Liver (tissue), 3 donors: ENCODE measurements around the gene DIP2A.

ENCODE experiments used
- ATF3 ChIP-seq: IDR thresholded peaks from 2 replicates; pipeline ENCODE4 v1.6.1; 2016; ENCODE audit warnings: antibody characterized with exemption
- CTCF ChIP-seq: fragments of 150-350 bp; IDR thresholded peaks from 2 replicates; pipeline ENCODE4 v1.5.1; 2017; ENCODE audit warnings: improper control_type of control experiment, low read depth, low read length; ENCODE audit not compliant: missing input control
- EGR1 ChIP-seq, 2 donors: IDR thresholded peaks; 2 replicates each; pipeline ENCODE4 v1.6.1; 2016 to 2018; ENCODE audit warnings: antibody characterized with exemption in 2 of 2, low read depth in 2 of 2
- FOXA1 ChIP-seq: IDR thresholded peaks from 2 replicates; pipeline ENCODE4 v1.6.1; 2016; ENCODE audit warnings: antibody characterized with exemption
- JUND ChIP-seq, 2 donors: IDR thresholded peaks; 2 replicates each; pipeline ENCODE4 v1.6.1; 2016; ENCODE audit warnings: antibody characterized with exemption in 2 of 2
- RAD21 ChIP-seq, 2 donors: IDR thresholded peaks; 2 replicates each; pipeline ENCODE4 v1.6.1; 2016; ENCODE audit warnings: antibody characterized with exemption in 2 of 2, mild to moderate bottlenecking in 2 of 2
- REST ChIP-seq: IDR thresholded peaks from 2 replicates; pipeline ENCODE4 v1.6.1; 2016; ENCODE audit warnings: antibody characterized with exemption, mild to moderate bottlenecking
- RXRA ChIP-seq, 2 donors: IDR thresholded peaks; 2 replicates each; pipeline ENCODE4 v1.6.1; 2017 to 2018; ENCODE audit warnings: antibody characterized with exemption in 2 of 2, mild to moderate bottlenecking in 1 of 2
- SP1 ChIP-seq: IDR thresholded peaks from 2 replicates; pipeline ENCODE4 v1.6.1; 2018; ENCODE audit warnings: antibody characterized with exemption, mild to moderate bottlenecking
- TAF1 ChIP-seq: conservative IDR thresholded peaks from 2 replicates; pipeline ENCODE4 v1.6.1; 2016; ENCODE audit warnings: antibody characterized with exemption, mild to moderate bottlenecking
- YY1 ChIP-seq: IDR thresholded peaks from 2 replicates; pipeline ENCODE4 v1.6.1; 2016; ENCODE audit warnings: antibody characterized with exemption, mild to moderate bottlenecking
- ZBTB33 ChIP-seq: IDR thresholded peaks from 2 replicates; pipeline ENCODE4 v1.6.1; 2016; ENCODE audit warnings: antibody characterized with exemption
- TF ChIP-seq, protein P1 (sequence below): IDR thresholded peaks from 2 replicates; pipeline ENCODE4 v1.6.1; 2016; ENCODE audit warnings: antibody characterized with exemption
- donor health status: healthy.
- donor health status: healthy.

- no peak for TF ChIP-seq REST
- no peak for TF ChIP-seq FOXA1
- TF ChIP-seq CTCF = no peak
- no peak for TF ChIP-seq RXRA (IDR thresholded peaks at IDR 0.05)
- no peak for TF ChIP-seq TAF1
- TF ChIP-seq YY1 = no peak
- TF ChIP-seq EGR1 (IDR thresholded peaks at IDR 0.05; ENCODE audit: low read depth in 2 of 2) = no peak
- TF ChIP-seq, protein P1, sequence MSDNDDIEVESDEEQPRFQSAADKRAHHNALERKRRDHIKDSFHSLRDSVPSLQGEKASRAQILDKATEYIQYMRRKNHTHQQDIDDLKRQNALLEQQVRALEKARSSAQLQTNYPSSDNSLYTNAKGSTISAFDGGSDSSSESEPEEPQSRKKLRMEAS = no peak
- TF ChIP-seq SP1 = no peak
- TF ChIP-seq JUND (IDR thresholded peaks at IDR 0.05) = no peak
- no peak for TF ChIP-seq ZBTB33
- no peak for TF ChIP-seq RAD21 (IDR thresholded peaks at IDR 0.05)
- TF ChIP-seq ATF3 = no peak
Measured at GRCh38 chr21:46410516-46410915, 48.2 kb upstream of the DIP2A start.
